ENCODE measurements around the gene SLC9A1.

DNA sequence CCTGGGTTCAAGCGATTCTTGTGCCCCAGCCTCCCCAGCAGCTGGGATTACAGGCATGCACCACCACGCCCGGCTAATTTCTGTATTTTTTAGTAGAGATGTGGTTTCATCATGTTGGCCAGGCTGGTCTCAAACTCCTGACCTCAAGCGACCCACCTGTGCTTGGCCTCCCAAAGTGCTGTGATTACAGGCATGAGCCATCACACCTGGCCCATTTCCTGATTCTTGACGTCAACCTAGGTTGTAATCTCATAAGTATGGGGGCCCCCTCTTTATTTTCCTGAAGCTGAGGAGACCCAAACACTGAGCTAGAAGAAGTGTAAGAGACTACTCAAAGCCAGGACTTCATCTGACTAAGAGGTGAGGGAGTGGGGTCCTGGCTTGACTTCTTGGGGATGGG lies 21.8 kb downstream of the SLC9A1 start:
- TF ChIP-seq, protein P1, sequence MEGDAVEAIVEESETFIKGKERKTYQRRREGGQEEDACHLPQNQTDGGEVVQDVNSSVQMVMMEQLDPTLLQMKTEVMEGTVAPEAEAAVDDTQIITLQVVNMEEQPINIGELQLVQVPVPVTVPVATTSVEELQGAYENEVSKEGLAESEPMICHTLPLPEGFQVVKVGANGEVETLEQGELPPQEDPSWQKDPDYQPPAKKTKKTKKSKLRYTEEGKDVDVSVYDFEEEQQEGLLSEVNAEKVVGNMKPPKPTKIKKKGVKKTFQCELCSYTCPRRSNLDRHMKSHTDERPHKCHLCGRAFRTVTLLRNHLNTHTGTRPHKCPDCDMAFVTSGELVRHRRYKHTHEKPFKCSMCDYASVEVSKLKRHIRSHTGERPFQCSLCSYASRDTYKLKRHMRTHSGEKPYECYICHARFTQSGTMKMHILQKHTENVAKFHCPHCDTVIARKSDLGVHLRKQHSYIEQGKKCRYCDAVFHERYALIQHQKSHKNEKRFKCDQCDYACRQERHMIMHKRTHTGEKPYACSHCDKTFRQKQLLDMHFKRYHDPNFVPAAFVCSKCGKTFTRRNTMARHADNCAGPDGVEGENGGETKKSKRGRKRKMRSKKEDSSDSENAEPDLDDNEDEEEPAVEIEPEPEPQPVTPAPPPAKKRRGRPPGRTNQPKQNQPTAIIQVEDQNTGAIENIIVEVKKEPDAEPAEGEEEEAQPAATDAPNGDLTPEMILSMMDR (IDR thresholded peaks at IDR 0.05): no peak
- TF ChIP-seq POLR2A (IDR thresholded peaks at IDR 0.05): no peak
